Nephron progenitor cell (in vitro differentiated cells): ENCODE results near the gene RPL12.

Source experiments
- DNase-seq: peaks from one replicate; pipeline ENCODE4 v3.0.0; 2021
- H3K27ac Mint-ChIP-seq: 2 replicates; pipeline ENCODE4 v1.8.0; 2021; ENCODE audit warnings: mild to moderate bottlenecking, moderate library complexity, mixed read lengths
- H3K27me3 Mint-ChIP-seq: 2 replicates; pipeline ENCODE4 v1.8.0; 2021; ENCODE audit warnings: mild to moderate bottlenecking, low read depth, mixed read lengths; ENCODE audit not compliant: poor library complexity
- H3K36me3 Mint-ChIP-seq: 2 replicates; pipeline ENCODE4 v1.8.0; 2021; ENCODE audit warnings: low read depth, mixed read lengths
- H3K4me1 Mint-ChIP-seq: 2 replicates; pipeline ENCODE4 v1.8.0; 2021; ENCODE audit warnings: mixed read lengths
- H3K4me3 Mint-ChIP-seq: 2 replicates; pipeline ENCODE4 v1.8.0; 2021; ENCODE audit warnings: mild to moderate bottlenecking, moderate library complexity, mixed read lengths
- H3K9me3 Mint-ChIP-seq: 2 replicates; pipeline ENCODE4 v1.8.0; 2021; ENCODE audit warnings: mild to moderate bottlenecking, moderate library complexity, mixed read lengths
- TF ChIP-seq, protein P1 (sequence below): fragments of 200-600 bp; sonication (generic); IDR thresholded peaks from 2 replicates; pipeline ENCODE4 v1.5.0; 2021; ENCODE audit warnings: antibody characterized with exemption

RPL12 gene

DNA sequence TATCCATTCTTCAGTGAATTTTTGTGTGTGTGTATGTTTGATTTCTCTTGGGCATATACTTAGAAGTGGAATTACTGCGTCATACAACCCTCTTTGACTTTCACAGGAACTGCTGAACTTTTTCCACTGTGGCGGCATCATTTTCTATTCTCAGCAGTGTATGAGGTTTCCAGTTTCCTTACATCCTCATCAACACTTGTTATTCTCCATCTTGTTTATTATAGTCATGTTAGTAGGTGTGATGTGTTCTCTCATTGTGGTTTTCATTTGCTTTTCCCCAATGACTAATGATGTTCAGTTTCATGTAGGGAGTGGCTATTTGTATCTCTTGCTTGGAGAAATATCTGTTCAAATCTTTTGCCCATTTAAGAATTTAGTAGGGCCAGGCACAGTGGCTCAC, 24.4 kb downstream of the RPL12 start:
- Mint-ChIP-seq H3K9me3 (no peaks in the 10 kb centered on the region), H3K4me1 (peaks cover 47% of the 10 kb centered on the region), H3K27me3 (peaks cover 7% of the 10 kb centered on the region), H3K4me3 (peak overlapping the region; percentile 99), H3K36me3 (peaks cover 38% of the 10 kb centered on the region), H3K27ac (peak overlapping the region; percentile 69)
- no peak for DNase-seq
- TF ChIP-seq, protein P1, sequence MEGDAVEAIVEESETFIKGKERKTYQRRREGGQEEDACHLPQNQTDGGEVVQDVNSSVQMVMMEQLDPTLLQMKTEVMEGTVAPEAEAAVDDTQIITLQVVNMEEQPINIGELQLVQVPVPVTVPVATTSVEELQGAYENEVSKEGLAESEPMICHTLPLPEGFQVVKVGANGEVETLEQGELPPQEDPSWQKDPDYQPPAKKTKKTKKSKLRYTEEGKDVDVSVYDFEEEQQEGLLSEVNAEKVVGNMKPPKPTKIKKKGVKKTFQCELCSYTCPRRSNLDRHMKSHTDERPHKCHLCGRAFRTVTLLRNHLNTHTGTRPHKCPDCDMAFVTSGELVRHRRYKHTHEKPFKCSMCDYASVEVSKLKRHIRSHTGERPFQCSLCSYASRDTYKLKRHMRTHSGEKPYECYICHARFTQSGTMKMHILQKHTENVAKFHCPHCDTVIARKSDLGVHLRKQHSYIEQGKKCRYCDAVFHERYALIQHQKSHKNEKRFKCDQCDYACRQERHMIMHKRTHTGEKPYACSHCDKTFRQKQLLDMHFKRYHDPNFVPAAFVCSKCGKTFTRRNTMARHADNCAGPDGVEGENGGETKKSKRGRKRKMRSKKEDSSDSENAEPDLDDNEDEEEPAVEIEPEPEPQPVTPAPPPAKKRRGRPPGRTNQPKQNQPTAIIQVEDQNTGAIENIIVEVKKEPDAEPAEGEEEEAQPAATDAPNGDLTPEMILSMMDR, result no peak

DNA sequence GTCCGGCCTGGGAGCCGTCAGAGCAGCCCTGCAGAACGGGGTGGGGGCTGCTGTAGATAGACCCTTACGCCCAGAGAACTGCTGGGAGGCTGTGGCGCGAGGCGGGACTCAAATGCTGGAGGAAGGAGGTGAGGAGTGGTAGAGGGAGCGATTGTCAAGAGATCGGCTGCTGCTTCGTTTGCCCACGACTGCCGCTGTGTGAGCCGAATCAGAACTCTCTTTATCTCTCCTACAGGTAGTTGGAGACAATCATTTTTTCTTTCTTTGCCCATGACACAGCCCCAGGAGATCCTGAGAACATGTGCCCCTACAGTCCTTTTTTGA, 26.6 kb downstream of the RPL12 start:
- DNase-seq, result no peak
- TF ChIP-seq, protein P1, result no peak
- peak overlapping the region; percentile 99 for H3K27ac Mint-ChIP-seq
- H3K9me3 Mint-ChIP-seq, result no peaks in the 10 kb centered on the region
- H3K36me3 Mint-ChIP-seq, result peaks cover 17% of the 10 kb centered on the region
- peaks cover 50% of the 10 kb centered on the region for H3K4me1 Mint-ChIP-seq
- H3K4me3 Mint-ChIP-seq, result peak overlapping the region; percentile 99
- H3K27me3 Mint-ChIP-seq, result peaks cover 7% of the 10 kb centered on the region

DNA sequence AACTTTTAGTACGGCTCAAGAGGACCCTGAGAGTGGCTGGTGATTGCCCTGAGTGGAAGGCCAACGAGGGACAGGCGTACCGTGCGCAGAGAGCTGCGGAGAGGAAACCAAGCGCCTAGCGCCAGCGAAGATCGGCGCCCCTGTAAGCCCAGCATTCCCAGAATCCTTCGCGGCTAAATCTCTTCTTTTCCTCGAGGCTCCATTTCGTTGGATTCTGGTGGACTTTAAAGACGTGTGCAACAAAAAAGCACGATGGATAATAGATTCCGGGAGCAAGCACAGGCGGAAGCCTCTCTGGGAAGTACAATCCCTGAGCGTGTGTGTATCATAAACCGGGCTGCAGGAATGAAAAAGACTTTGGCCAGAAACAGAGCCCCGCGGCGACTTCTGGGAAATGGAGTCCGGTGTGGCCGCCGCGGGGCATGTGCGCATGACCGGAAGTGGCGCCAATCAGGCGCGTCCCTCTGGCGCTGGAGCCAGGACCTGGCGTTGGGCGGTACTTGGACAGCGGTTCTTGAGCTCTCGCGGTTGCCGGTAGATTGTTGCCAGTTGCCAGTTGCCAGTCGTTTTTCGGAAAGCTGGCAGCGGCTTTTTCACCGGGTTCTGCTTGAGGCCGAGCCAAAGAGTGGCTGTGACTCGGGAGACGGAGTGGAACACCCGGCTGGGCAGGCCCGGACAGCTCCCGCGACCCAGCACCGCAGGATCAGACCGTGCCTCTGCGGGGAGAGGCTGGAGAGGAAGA, 27.1 kb downstream of the RPL12 start, which contains the start of gene ZNF79:
ZNF79 (plus strand) TSS at position 449 of the 742 bp plus-strand sequence. CDS start 406 bp downstream, outside the sequence.
- TF ChIP-seq, protein P1, result no peak
- Mint-ChIP-seq H3K36me3 (peaks cover 15% of the 10 kb centered on the region), H3K27me3 (peaks cover 7% of the 10 kb centered on the region), H3K4me1 (peaks cover 50% of the 10 kb centered on the region), H3K27ac (peak within 1 kb of the TSS; percentile 99), H3K4me3 (peak within 1 kb of the TSS; percentile 99), H3K9me3 (no peaks in the 10 kb centered on the region)
- DNase-seq, result peak; percentile 95

DNA sequence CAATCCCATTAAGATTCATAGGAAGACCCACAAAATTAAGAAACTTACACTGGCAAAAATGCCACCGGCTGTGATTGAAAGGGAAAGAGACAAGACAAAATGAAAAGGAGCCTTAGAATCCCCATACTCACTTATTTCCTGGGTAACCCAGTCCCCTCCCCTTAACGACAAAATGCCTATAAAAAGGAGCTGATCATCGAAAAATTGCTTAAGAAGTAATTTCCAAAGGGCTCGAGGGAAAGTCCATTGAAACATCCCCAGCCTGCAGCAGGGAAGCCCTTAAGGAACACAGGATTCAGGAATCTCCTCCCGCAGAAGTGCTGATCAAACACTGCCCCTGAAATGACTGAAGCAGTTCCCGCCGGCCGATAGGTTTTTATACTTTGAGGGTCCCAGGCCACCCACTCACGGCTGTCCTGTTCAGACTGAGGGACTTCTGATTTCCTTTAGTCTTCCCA, 27.7 kb downstream of the RPL12 start:
- Mint-ChIP-seq H3K9me3 (no peaks in the 10 kb centered on the region), H3K4me1 (peaks cover 50% of the 10 kb centered on the region), H3K27me3 (peaks cover 7% of the 10 kb centered on the region), H3K36me3 (peaks cover 10% of the 10 kb centered on the region), H3K27ac (peak overlapping the region; percentile 99), H3K4me3 (peak overlapping the region; percentile 99)
- TF ChIP-seq, protein P1, result no peak
- DNase-seq, result no peak

DNA sequence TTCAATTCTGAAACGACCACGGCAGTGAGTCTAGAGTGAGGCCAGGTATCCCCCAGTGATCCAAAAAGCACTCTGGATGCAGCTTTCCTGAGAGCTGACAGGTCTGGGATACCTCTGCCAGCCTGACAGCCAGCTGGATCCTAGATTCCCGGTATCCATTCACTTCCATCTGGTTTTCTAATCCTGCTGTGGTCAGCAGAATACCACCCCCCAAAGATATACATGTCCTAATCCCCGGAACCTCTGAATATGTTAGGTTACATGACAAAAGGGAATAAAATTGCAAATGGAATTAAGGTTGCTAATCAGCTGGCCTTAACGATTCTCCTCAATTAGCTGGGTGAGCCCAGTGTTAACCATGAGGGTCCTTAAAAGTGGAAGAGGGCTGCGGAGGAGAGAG, 28.4 kb downstream of the RPL12 start:
- Mint-ChIP-seq H3K4me1 (peaks cover 50% of the 10 kb centered on the region), H3K27me3 (peaks cover 7% of the 10 kb centered on the region), H3K4me3 (peak overlapping the region; percentile 99), H3K9me3 (no peaks in the 10 kb centered on the region), H3K27ac (peak overlapping the region; percentile 99), H3K36me3 (peaks cover 6% of the 10 kb centered on the region)
- DNase-seq, result no peak
- TF ChIP-seq, protein P1, result no peak
